Activated CD4-positive, alpha-beta T cell treated with anti-CD3 and anti-CD28 coated beads for 24 hours (primary cell): ENCODE data around the gene BUD31.

Source experiments
- DNase-seq, 2 donors: peaks; one replicate each; pipeline ENCODE4 v3.0.0-alpha.2; 2020; ENCODE audit warnings: low read depth in 2 of 2

BUD31 gene

DNA sequence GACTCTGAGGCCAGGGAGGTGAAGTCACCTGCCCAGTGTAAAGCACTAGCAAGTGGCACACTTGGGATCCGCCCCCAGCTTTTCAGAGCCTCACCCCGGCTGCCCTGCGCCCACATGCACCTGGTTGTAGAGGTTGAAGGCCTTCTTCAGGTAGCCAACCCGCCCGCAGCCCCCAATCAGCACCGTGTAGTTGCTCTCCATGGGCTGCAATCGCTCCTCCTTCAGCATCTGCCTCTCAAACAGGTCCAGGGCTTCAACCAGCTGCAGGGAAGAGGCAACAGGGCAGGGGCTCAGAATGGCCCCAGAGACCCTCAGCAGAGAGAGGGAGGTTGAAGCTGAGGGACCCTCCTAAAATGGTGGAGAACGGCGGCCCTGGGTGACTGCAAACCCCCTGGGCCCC is 24.4 kb downstream of the BUD31 start:
- no peak for DNase-seq

GRCh38 chr7:99437946-99438572 is 29.3 kb downstream of the BUD31 start:
- DNase-seq = no peak

- peak; percentile 85 to 87 for DNase-seq
These were observed 30.1 kb downstream of the BUD31 start, which contains the start of the genes CPSF4 and PTCD1 for GRCh38 chr7:99438573-99439480. TSS of gene CPSF4 (plus strand) at chr7:99438943. CDS start at chr7:99439083, 140 bp downstream. TSS of gene PTCD1 (minus strand) at chr7:99438798. CDS start at chr7:99435242, 3,556 bp downstream.

- DNase-seq = no peak
These were observed 31.4 kb downstream of the BUD31 start for GRCh38 chr7:99440195-99440594.

GRCh38 chr7:99446096-99446495 is 37.3 kb downstream of the BUD31 start:
- no peak for DNase-seq

DNA sequence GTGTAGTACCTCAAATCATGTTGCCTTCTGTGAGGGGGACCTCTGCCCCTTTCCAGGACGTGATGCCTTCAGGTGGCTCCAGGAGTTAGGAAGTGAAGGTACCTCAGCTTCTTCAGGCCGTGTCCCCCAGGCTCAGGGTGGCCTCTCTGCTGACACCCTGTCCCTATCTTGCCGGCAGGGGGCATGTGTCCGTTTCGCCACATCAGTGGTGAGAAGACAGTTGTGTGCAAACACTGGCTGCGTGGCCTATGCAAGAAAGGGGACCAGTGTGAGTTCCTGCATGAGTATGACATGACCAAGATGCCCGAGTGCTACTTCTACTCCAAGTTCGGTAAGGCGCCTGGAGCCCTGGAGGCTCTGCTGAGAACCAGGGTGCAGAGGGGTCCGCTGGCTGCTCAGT is 39.2 kb downstream of the BUD31 start:
- DNase-seq = no peak

- no peak for DNase-seq
These were observed 40.1 kb downstream of the BUD31 start for GRCh38 chr7:99448855-99449254.

DNA sequence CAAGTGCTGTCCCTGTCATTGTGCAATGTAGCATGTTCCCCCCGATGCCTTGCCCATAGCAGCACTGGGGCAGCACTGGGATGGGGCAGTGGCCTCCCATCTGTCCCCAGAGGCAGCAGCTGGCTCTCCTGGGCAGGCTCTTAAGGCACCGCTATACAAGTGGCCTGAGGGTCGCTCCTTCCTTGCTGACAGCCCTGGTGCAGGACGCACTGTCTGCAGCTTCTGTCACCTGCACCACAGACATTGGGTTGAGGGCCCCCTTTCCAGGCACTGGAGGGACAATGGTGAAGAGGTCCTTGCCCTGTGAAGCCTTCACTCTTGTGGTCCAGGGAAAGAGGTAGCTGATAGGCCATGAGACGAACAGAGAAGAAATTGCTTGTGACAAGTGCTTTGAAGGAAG is 40.6 kb downstream of the BUD31 start:
- DNase-seq = no peak

- no peak for DNase-seq
These were observed 43.2 kb downstream of the BUD31 start for GRCh38 chr7:99451936-99452335.

- no peak for DNase-seq
These were observed 43.8 kb downstream of the BUD31 start for GRCh38 chr7:99452541-99452940.

GRCh38 chr7:99453105-99453504 is 44.3 kb downstream of the BUD31 start:
- DNase-seq = no peak

- no peak for DNase-seq
These were observed 47.1 kb downstream of the BUD31 start for GRCh38 chr7:99455874-99456273.

GRCh38 chr7:99456288-99456687 is 47.5 kb downstream of the BUD31 start:
- DNase-seq = no peak

DNA sequence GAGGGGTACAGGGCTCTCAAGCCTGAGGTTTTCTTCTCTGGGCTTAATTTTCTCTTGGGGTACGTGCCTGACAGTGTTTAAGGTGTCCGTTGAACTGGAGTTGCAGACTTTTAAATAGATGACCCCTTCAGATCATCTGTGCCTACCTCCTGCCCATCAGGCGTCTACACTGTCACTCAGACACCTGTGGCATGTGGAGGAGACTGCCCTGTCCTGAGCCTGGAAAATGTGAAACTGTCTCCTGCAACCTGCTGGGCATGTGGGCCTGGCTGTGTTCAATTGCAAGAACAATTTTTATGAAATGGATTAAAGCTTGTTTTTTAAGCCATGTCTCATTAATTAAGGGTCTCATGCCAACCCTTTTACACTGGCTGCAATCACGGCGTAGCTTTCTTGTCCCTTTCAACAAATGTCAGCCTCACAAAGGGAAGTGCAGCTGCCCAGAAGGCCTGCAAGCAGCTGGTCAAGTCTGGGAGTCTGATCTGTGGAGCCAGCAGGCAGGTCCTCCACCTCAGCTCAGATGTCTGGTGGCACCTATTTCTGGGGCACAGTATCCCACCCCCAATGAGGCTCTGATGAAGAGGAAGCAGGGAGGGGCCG is 48.4 kb downstream of the BUD31 start:
- DNase-seq = no peak

DNA sequence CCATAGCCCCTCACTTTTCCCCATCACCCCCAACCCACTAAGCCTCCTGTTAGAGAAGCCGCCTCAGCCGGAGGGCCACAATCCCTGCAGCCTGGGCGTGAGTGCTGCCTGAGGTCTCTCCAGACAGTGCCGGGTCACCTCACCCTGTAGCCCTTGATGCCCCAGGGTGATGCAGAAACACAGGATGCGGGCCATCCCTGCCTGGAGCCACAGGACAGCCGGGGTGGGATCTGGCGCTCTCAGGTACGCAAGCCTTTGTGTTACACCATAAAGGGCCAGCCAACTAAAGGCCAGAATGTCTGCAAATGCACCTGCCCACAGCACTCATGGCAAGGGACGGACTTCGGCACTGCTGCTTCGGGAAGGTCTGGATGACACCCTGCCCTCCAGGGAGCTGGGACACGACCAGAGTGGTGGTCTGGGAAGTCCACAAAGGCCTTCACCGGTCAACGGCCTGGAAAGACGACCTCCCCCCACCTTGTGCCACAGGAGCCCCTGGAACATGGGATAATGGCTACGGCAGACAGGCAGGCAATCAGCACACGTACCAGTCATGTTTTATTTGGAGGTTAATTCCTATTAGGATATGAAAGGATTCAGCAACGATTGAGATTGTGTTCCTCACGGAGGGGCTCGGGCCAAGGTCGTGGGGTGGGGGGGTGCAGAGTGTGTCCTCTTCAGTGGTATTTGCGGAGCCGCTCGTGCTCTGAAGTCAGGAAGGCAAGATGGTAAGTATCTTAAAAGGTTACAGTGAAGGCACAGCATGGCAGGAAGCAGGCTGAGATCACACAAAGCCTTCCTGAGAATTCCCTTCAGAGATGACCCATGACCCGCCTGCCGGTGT is 49.1 kb downstream of the BUD31 start:
- no peak for DNase-seq

DNA sequence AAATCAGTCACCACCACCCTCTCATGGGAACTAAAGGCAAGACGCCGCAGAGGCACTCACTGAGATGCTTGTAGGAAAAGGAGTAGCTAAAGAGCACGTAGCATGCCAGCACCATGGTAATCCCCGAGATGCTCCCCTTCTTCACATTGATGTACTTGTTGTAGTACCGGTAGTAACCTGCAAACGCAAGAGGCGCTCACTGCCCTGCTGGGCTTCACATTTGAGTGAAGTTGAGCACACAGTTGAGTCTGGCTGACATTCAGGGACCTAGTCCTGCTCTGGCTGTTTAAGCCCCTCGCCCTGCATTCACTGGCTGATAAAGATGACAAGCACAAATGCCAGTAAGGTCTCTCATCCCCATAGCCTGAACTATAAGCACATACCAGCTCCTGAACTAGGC is 50.3 kb downstream of the BUD31 start:
- DNase-seq = no peak

- DNase-seq = no peak
These were observed 51.9 kb downstream of the BUD31 start for GRCh38 chr7:99460651-99461050.

DNA sequence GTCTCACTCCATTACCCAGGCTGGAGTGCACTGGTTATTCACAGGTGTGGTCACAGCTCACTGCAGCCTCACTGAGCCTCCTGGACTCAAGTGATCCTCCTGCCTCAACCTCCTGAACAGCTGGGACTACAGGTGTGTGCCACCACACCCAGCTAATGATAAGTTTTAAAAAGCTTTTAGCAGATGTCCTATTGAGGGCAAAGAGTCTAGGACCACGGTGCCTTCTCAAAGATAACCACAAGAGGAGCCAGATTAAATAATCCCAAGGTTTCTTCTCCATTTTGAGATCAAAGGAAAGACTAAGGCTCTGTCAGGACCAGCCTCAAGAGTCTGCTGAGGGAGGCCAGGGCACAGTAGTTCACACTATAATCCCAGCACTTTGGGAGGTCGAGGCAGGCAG is 52.5 kb downstream of the BUD31 start:
- no peak for DNase-seq

- no peak for DNase-seq
These were observed 56.6 kb downstream of the BUD31 start for GRCh38 chr7:99465421-99465768.

DNA sequence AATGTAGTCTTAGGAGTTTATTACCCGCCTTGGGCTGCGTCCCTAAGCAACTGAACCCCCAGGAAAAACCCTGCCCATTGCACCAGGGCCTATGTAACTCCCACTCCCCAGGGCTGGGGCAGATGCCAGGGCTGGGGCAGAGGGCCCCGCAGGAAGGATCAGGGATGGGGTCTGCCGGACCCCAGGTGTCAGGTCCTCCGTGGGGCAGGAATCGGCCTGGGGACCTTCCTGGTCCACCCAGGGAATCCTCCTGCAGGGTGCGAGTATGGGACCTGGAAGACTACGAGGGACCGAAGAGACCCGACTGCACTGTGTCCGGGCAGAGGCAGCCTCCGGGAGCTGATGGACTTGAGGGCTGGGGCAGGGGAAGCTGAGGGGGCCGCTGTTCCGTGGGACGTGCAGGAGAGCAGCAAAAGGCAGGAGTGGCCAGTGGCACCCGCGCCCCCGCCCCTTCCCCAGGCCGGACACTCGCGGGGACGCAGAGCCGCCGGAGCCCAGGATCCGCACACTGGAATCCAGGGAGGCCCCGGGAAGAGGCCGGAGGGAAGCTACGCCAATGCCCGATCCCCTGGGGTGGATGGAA is 59.7 kb downstream of the BUD31 start:
- DNase-seq = no peak
